Brain microvascular endothelial cell (primary cell): ENCODE data around the gene GOLPH3.
"Not testable (repeated sequence)": the region's sequence is repeated elsewhere in the genome, so short reads cannot be mapped to it uniquely, and the experiment has no call there.

Source experiments
- DNase-seq: peaks from one replicate; pipeline ENCODE4 v3.0.0-alpha.2; 2020
- H3K27ac ChIP-seq: fragments of 250-450 bp; sonication (Bioruptor Pico); 2 replicates; pipeline ENCODE4 v1.5.1; 2020; ENCODE audit warnings: mild to moderate bottlenecking, moderate library complexity
- H3K27me3 ChIP-seq: fragments of 250-450 bp; sonication (Bioruptor Pico); replicated peaks from 2 replicates; pipeline ENCODE4 v1.5.1; 2020; ENCODE audit warnings: mild to moderate bottlenecking
- H3K36me3 ChIP-seq: fragments of 250-450 bp; sonication (Bioruptor Pico); replicated peaks from 2 replicates; pipeline ENCODE4 v1.5.1; 2020; ENCODE audit warnings: mild to moderate bottlenecking
- H3K4me3 ChIP-seq: 2 replicates; pipeline ENCODE4 v1.5.1; 2011; ENCODE audit warnings: low read depth, mild to moderate bottlenecking, control low read depth, low read length, moderate library complexity
- CTCF ChIP-seq: IDR thresholded peaks from 2 replicates; pipeline ENCODE4 v1.5.1; 2011; ENCODE audit warnings: low read depth, mild to moderate bottlenecking, moderate library complexity, low read length, control low read depth, inconsistent platforms; ENCODE audit errors: missing control alignments
- in situ Hi-C: cut with HindIII; loops from 2 replicates; pipeline ENCODE4 v1.10.0; 2017; ENCODE audit warnings: low sequenced_read_pairs, low pct_ligation_motif_present

Gene GOLPH3

GRCh38 chr5:32174011-32174870 is at the start of gene GOLPH3:
TSS of gene GOLPH3 (minus strand) at chr5:32174319. CDS start at chr5:32174034, 285 bp downstream.
- DNase-seq: peak; percentile 85
- Histone ChIP-seq H3K27me3 (no peaks in the 10 kb centered on the region), H3K4me3 (peak within 1 kb of the TSS; percentile 93), H3K27ac (peak within 1 kb of the TSS; percentile 97), H3K36me3 (peaks cover 14% of the 10 kb centered on the region)
- peak; percentile 13 for TF ChIP-seq CTCF
- in situ Hi-C loops: no loop called here

- in situ Hi-C loops: no loop called here
- no peak for TF ChIP-seq CTCF
Measured at GRCh38 chr5:32222723-32223470, 48.8 kb upstream of the GOLPH3 start.

GRCh38 chr5:32217886-32218396 is 43.8 kb upstream of the GOLPH3 start:
- in situ Hi-C loops: no loop called here
- Histone ChIP-seq H3K4me3 (no peak overlapping the region), H3K36me3 (no peaks in the 10 kb centered on the region), H3K27me3 (no peaks in the 10 kb centered on the region), H3K27ac (no peak overlapping the region)
- no peak for DNase-seq
- TF ChIP-seq CTCF: no peak

More at GRCh38 chr5:32222723-32223470, 48.8 kb upstream of the GOLPH3 start:
- no peak overlapping the region for H3K27ac ChIP-seq
- no peak overlapping the region for H3K4me3 ChIP-seq
- H3K27me3 ChIP-seq: no peaks in the 10 kb centered on the region
- DNase-seq: no peak
- no peaks in the 10 kb centered on the region for H3K36me3 ChIP-seq

GRCh38 chr5:32214344-32214743 is 40.2 kb upstream of the GOLPH3 start:
- H3K27ac ChIP-seq, in situ Hi-C loops, DNase-seq, H3K36me3 ChIP-seq, H3K27me3 ChIP-seq, H3K4me3 ChIP-seq: not testable (repeated sequence)

- TF ChIP-seq CTCF: no peak
- H3K27ac ChIP-seq: no peak overlapping the region
- in situ Hi-C loops: no loop called here
- H3K36me3 ChIP-seq: no peaks in the 10 kb centered on the region
- no peaks in the 10 kb centered on the region for H3K27me3 ChIP-seq
- DNase-seq: no peak
- no peak overlapping the region for H3K4me3 ChIP-seq
Measured at GRCh38 chr5:32210151-32210550, 36.0 kb upstream of the GOLPH3 start.

- DNase-seq, in situ Hi-C loops, H3K4me3 ChIP-seq, H3K36me3 ChIP-seq, H3K27me3 ChIP-seq, H3K27ac ChIP-seq: not testable (repeated sequence)
Measured at GRCh38 chr5:32208837-32209236, 34.7 kb upstream of the GOLPH3 start.
